AG08396 (cell line): Measurements from ENCODE around the gene BBS12.
"Not testable (repeated sequence)": the region's sequence is repeated elsewhere in the genome, so short reads cannot be mapped to it uniquely, and the experiment has no call there.

Source experiments
- DNase-seq: peaks from one replicate; pipeline ENCODE4 v3.0.0; 2012; ENCODE audit warnings: low spot score, mixed read lengths

Gene BBS12

GRCh38 chr4:122765692-122766352, 33.3 kb downstream of the BBS12 start:
- peak; percentile 37 for DNase-seq

GRCh38 chr4:122766353-122766705, 33.8 kb downstream of the BBS12 start:
- DNase-seq = no peak

GRCh38 chr4:122766950-122767349, 34.4 kb downstream of the BBS12 start:
- DNase-seq = no peak

- DNase-seq = no peak
Observed at GRCh38 chr4:122771724-122772123, 39.2 kb downstream of the BBS12 start.

GRCh38 chr4:122772311-122772710, 39.8 kb downstream of the BBS12 start:
- DNase-seq = no peak

- no peak for DNase-seq
Observed at GRCh38 chr4:122772986-122773385, 40.5 kb downstream of the BBS12 start.

- no peak for DNase-seq
Observed at GRCh38 chr4:122775039-122775438, 42.5 kb downstream of the BBS12 start.

GRCh38 chr4:122775987-122776836, 43.7 kb downstream of the BBS12 start:
- no peak for DNase-seq

GRCh38 chr4:122776916-122777315, 44.4 kb downstream of the BBS12 start:
- no peak for DNase-seq

- no peak for DNase-seq
Observed at GRCh38 chr4:122777846-122778673, 45.6 kb downstream of the BBS12 start.

GRCh38 chr4:122781486-122781885, 49.0 kb downstream of the BBS12 start:
- DNase-seq = no peak

GRCh38 chr4:122783301-122784215, 51.1 kb downstream of the BBS12 start:
- DNase-seq = peak; percentile 87

- no peak for DNase-seq
Observed at GRCh38 chr4:122784261-122784660, 51.8 kb downstream of the BBS12 start.

GRCh38 chr4:122785099-122785498, 52.6 kb downstream of the BBS12 start:
- no peak for DNase-seq

- DNase-seq = not testable (repeated sequence)
Observed at GRCh38 chr4:122786296-122786695, 53.8 kb downstream of the BBS12 start.

GRCh38 chr4:122786920-122787319, 54.4 kb downstream of the BBS12 start:
- not testable (repeated sequence) for DNase-seq

GRCh38 chr4:122787940-122788339, 55.4 kb downstream of the BBS12 start:
- no peak for DNase-seq

GRCh38 chr4:122788935-122789334, 56.4 kb downstream of the BBS12 start:
- no peak for DNase-seq

GRCh38 chr4:122793811-122794210, 61.3 kb downstream of the BBS12 start:
- DNase-seq = no peak
